HL-60 (cell line): ENCODE measurements around the gene SEL1L2.

Experiments used
- DNase-seq, 2 experiments: peaks; one replicate each; pipeline ENCODE4 v3.0.0-alpha.2; 2010 to 2020; ENCODE audit warnings: low read depth in 1 of 2, low spot score in 1 of 2
- H3K27ac ChIP-seq: fragments of 250-450 bp; sonication (Bioruptor Pico); replicated peaks from 2 replicates; pipeline ENCODE4 v1.5.1; 2020; ENCODE audit warnings: mild to moderate bottlenecking, moderate library complexity
- H3K27me3 ChIP-seq: fragments of 250-450 bp; sonication (Bioruptor Pico); 2 replicates; pipeline ENCODE4 v1.5.1; 2021; ENCODE audit warnings: mild to moderate bottlenecking, moderate library complexity; ENCODE audit not compliant: insufficient read depth, poor library complexity, severe bottlenecking
- H3K4me3 ChIP-seq: replicated peaks from 2 replicates; pipeline ENCODE4 v1.5.1; 2011; ENCODE audit warnings: mild to moderate bottlenecking, control low read depth, low read length; ENCODE audit not compliant: insufficient read depth
- GABPA ChIP-seq: IDR thresholded peaks from 2 replicates; pipeline ENCODE4 v1.6.1; 2012; ENCODE audit warnings: low read depth
- POLR2AphosphoS5 ChIP-seq: IDR thresholded peaks from 2 replicates; pipeline ENCODE4 v1.6.1; 2012; ENCODE audit warnings: low read depth
- SPI1 ChIP-seq: IDR thresholded peaks from 2 replicates; pipeline ENCODE4 v1.6.1; 2012; ENCODE audit warnings: low read depth, mild to moderate bottlenecking, borderline replicate concordance
- TF ChIP-seq, protein P1 (sequence below): IDR thresholded peaks from 2 replicates; pipeline ENCODE4 v1.6.1; 2012; ENCODE audit warnings: low read depth; ENCODE audit not compliant: insufficient replicate concordance
- TF ChIP-seq, protein P2 (sequence below): IDR thresholded peaks from one replicate; pipeline ENCODE4 v1.5.1; 2011; ENCODE audit warnings: low read length, control low read depth, inconsistent platforms; ENCODE audit not compliant: insufficient read depth

Gene SEL1L2

DNA sequence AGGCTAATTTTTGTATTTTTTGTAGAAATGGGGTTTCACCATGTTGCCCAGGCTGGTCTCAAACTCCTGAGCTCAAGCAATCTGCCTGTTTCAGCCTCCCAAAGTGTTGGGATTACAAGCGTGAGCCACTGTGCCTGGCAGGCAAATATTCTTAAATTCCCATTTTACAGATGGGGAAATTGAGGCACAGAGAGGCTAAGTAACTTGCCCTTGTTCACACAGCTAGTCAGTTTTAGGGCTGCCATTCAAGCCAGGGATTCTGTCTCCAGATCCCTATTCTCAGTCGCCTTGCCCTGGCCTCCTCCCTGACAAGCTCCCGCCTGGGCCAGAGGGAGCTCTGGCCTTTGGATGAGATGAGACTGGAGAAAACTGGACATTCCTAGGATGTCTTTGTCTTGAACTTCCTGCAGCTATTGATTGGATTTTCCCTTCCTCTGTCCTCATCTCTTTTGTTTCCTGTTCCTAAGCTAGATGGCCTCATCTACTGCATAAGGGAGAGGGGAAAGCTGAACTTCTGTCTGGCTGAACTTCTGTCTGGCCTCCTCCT, 115.1 kb downstream of the SEL1L2 start:
- no peak overlapping the region for H3K27ac ChIP-seq
- no peaks in the 10 kb centered on the region for H3K27me3 ChIP-seq
- DNase-seq, result no peak
- no peak overlapping the region for H3K4me3 ChIP-seq
- TF ChIP-seq, protein P1, sequence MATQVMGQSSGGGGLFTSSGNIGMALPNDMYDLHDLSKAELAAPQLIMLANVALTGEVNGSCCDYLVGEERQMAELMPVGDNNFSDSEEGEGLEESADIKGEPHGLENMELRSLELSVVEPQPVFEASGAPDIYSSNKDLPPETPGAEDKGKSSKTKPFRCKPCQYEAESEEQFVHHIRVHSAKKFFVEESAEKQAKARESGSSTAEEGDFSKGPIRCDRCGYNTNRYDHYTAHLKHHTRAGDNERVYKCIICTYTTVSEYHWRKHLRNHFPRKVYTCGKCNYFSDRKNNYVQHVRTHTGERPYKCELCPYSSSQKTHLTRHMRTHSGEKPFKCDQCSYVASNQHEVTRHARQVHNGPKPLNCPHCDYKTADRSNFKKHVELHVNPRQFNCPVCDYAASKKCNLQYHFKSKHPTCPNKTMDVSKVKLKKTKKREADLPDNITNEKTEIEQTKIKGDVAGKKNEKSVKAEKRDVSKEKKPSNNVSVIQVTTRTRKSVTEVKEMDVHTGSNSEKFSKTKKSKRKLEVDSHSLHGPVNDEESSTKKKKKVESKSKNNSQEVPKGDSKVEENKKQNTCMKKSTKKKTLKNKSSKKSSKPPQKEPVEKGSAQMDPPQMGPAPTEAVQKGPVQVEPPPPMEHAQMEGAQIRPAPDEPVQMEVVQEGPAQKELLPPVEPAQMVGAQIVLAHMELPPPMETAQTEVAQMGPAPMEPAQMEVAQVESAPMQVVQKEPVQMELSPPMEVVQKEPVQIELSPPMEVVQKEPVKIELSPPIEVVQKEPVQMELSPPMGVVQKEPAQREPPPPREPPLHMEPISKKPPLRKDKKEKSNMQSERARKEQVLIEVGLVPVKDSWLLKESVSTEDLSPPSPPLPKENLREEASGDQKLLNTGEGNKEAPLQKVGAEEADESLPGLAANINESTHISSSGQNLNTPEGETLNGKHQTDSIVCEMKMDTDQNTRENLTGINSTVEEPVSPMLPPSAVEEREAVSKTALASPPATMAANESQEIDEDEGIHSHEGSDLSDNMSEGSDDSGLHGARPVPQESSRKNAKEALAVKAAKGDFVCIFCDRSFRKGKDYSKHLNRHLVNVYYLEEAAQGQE, result no peak
- no peak for TF ChIP-seq POLR2AphosphoS5
- no peak for TF ChIP-seq GABPA
- TF ChIP-seq, protein P2, sequence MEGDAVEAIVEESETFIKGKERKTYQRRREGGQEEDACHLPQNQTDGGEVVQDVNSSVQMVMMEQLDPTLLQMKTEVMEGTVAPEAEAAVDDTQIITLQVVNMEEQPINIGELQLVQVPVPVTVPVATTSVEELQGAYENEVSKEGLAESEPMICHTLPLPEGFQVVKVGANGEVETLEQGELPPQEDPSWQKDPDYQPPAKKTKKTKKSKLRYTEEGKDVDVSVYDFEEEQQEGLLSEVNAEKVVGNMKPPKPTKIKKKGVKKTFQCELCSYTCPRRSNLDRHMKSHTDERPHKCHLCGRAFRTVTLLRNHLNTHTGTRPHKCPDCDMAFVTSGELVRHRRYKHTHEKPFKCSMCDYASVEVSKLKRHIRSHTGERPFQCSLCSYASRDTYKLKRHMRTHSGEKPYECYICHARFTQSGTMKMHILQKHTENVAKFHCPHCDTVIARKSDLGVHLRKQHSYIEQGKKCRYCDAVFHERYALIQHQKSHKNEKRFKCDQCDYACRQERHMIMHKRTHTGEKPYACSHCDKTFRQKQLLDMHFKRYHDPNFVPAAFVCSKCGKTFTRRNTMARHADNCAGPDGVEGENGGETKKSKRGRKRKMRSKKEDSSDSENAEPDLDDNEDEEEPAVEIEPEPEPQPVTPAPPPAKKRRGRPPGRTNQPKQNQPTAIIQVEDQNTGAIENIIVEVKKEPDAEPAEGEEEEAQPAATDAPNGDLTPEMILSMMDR, result no peak
- TF ChIP-seq SPI1, result no peak

DNA sequence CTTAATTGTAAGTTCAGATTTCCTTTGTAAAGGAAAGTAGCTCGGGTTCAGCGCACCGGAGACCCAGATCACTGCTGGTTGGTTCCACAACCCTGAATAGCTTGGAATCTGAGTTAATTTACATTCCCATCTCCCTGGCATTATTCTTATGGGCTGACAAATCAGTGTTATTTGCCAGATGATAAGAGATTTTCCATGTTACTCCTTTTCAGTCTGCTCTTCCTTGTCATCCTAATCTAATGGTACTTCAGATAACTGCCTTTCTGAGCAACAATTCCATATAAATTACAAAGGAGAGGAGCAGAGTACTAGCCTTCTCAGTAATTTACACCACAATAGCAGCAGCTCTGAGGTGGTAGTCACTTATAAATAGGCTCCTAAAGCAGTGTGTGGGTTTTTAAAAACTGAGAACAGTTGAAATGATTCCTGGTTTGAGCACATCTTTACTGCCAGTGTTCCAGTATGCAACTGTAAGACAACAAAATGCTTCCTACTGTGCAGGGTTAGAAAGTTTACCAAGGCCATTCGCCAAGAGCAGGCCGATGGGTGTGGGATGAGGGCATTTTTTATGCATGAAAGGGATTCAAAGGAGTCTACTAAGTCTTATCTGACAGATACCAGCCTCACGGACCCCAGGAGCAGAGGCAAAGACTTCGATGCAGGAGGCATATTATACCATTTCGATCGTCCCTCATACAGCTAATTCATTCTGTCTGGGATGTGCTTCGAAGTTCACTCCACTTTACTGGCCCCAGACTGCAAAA, 115.8 kb downstream of the SEL1L2 start:
- Histone ChIP-seq H3K27ac (no peak overlapping the region), H3K27me3 (no peaks in the 10 kb centered on the region), H3K4me3 (no peak overlapping the region)
- TF ChIP-seq, protein P2, result no peak
- TF ChIP-seq GABPA, result no peak
- no peak for DNase-seq

DNA sequence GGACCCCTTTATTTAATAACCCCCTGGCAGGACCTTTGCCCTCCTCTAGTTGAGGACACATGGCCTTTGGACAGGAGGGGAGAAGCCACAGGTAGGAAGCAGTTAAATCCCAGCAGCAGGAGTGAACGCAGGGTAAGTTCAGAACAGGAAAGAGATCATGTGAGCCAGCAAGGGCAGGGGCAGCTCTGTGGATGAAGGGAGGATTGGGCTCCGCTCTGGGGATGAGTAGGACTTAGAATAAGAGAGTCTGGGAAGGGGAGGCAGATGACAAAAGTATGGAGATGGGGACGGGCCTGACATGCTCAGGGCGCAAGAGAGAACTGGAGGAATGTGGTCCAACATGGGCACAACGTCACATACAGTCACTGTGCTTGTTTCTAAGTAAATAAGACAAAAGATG, 116.6 kb downstream of the SEL1L2 start:
- DNase-seq, result no peak

More for the DNA sequence above, 116.6 kb downstream of the SEL1L2 start:
- TF ChIP-seq, protein P2, result no peak
- TF ChIP-seq POLR2AphosphoS5 (no peak), SPI1 (no peak), GABPA (no peak)
- TF ChIP-seq, protein P1, result no peak
- H3K4me3 ChIP-seq, result no peak overlapping the region
- no peak overlapping the region for H3K27ac ChIP-seq
- H3K27me3 ChIP-seq, result no peaks in the 10 kb centered on the region
